ENCODE measurements around the gene STRN4.

GRCh38 chr19:46736531-46737297, 9.5 kb downstream of the STRN4 start:
- TF ChIP-seq HNF4A (conservative IDR thresholded peaks at IDR 0.05) = no peak
- TF ChIP-seq CTCF (IDR thresholded peaks at IDR 0.05; ENCODE audit: low read depth, low read length, missing input control) = no peak

All from liver (tissue), 3 donors.